SW 1271 (cell line): ENCODE measurements around the gene PRSS33.

Experiments
- DNase-seq, 2 experiments: peaks; one replicate each; lab custom pipeline; 2025; lab: John Stamatoyannopoulos, UW

The PRSS33 gene

DNA sequence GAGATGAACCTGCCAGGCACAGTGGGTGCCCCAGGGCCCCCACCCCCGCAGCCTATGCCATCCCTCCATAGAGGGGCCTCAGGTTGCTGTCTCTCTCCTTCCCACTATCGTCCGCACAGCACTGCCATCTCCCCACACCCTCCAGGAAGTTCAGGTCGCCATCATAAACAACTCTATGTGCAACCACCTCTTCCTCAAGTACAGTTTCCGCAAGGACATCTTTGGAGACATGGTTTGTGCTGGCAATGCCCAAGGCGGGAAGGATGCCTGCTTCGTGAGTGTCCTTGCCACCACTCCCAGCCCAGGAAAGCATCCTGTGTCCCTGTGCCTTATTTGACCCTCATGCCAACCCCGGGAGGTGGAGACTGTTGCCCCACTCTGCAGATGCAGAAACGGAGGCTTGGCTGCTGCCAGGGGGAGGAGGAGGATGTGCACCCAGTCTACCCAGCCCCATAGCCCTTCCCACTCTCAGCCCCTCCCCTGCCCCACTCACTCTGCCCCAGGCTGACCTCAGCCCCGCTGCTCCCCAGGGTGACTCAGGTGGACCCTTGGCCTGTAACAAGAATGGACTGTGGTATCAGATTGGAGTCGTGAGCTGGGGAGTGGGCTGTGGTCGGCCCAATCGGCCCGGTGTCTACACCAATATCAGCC lies 33.6 kb upstream of the PRSS33 start:
- no peak for DNase-seq

DNA sequence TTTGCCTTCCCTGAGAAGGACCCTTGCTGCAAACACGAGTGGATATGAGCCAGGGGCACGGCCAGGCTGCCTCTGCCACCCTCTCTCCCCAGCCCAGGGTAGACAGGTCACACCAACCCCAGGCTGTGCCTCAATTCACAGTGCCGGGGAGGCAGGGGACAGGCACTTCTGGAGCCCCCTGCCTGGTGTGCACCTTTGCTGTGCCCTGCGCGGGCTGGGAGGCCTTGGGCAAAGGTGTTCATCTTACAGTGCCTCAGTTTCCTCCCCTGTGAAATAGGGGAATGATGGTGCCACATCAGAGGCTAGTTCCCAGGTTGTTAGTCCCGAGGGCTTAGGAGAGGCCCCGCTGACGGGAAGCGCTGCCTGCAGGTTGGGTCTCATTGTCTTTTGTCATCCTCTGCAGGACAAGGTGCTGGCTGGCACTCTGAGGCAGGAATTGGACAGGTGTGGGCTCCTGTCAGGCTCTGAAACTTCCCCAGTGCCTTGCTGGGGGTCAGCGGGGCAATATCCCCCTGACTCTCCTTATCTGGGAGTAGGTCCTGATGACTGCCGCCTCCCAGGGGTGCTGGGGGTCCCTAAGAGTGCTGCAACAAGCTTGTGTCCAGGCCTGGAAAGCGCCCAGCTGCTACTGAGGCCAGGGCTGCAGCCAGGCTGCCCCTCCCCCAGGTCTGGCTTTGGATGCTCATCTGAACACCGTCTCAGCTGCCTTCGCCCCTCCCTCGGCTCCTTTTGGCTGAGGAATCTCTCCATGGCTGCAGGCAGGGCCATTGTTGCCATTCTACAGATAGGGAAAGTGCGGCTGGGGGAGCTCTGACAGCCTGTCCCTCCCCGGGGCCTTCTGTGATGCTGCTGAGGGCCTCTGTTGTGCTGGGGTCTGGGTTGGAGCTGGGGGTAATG lies 32.8 kb upstream of the PRSS33 start:
- DNase-seq: no peak

DNA sequence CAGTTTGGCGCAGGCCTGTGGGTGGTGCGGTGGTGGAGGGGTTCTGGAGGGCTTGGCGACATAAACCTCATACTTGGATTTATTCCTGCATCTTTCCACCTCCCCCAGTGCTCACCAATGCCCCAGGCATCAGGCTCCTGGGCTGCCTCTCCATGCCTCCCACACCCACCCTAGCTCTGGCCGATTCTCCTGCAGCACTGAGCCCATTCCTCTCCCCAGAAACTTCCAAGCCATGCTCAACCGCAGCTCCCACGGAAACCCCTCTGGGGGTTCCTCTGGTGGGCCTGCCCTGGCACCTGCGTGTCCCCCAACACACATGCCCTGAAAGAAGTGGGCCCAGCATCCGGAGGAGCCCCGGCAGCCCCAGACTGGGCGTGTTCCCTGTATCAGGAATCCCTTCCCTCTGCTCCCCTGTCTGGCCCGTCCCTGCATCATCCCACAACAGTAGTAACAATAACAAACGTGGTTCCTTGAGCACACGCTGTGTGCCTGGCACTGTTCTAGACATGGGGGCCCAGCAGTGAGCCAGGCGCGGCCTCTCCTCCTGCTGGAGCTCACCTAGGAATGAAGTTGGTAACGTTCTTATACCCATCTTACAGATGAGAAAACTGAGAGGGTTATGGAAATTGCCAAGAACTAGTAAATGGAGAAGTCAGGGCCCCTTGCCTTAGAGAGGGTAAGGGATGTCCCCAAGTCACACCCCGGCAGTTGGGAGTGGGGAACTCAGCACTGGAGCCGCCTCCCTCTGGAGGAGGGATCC lies 32.0 kb upstream of the PRSS33 start:
- DNase-seq: no peak

DNA sequence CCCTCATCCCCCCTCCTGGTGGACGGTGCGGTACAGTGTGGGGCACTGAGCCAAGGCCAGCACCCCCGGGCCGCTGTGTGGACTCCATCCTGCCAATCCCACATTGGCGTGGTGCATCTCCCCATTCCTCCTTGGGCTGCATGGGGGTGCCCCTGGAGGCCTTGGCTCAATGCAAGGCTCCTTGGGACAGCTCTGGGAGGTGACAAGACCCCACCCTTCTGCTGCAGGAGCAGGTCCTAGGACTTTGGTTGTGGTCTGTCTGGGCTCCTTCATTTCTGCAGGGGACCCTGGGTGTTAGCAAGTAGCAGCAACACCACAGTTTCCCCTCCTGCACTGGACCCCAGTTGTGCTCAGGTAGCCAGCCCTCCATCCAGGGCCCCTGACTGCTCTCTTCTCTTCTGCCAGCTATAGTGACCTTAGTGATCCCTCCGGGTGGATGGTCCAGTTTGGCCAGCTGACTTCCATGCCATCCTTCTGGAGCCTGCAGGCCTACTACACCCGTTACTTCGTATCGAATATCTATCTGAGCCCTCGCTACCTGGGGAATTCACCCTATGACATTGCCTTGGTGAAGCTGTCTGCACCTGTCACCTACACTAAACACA lies 31.0 kb upstream of the PRSS33 start:
- DNase-seq: no peak

DNA sequence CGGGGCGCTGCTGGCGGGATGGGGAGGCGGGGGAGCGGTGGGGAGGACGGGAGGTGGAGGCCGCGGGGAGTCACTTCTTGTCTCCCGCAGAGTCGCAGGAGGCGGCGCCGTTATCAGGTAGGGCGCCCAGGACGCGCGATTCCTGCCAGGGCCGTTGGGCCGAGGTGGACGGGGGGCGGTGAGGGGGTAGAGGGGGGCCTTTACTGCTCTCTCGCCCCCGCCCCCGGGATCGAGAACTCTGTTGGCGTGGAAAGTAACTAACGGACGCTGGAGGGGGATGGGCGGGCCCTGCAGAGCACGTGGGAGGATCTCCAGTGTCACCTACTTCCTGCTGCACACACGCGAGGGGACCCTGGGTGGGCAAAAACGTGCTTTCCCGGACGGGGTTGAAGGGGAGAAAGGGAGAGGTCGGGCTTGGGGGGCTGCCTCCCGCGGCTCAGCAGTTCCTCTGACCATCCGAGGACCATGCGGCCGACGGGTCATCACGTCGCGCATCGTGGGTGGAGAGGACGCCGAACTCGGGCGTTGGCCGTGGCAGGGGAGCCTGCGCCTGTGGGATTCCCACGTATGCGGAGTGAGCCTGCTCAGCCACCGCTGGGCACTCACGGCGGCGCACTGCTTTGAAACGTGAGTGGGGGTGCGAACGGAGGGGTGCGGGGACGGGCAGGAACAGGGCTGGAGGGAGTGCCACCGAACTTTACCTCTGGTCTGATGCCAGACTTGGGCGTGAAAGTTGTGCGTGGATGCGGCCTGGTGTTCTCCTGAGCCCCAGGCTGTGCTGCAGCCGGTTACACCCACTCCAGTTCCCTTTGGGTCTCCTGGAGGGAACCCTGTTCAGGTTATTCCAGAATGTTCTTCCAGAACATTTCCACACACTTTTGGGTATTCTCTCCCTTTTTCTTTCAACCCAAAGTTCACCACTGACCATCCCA lies 30.2 kb upstream of the PRSS33 start:
- no peak for DNase-seq

DNA sequence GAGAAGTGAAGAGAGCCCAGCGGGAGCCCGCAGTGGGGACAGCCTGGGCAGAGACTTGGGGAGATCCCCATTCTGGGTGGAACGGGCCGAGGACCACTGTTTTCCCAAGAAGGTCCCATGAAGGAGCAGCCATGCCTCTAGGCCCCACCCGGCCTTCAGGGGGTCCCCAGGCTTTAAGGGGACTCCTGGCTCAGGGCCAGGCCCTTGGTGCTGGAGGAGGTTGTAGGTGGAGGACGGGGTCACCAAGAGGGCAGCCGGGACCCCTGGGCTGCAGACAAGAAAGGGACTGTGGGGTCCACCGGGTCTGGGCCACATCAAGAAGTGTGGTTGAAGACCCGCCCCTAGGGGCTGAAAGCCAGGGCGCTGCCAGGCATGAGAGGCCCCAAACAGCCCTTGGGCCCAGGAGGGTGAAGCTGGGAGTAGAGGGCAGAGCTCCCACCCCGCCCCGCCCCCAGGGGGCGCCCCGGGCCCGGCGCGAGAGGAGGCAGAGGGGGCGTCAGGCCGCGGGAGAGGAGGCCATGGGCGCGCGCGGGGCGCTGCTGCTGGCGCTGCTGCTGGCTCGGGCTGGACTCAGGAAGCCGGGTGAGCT lies 29.5 kb upstream of the PRSS33 start, which contains the start of gene PRSS21:
Gene PRSS21, plus strand, starts transcription at position 487 of the 589 bp plus-strand sequence. Its CDS starts 32 bp downstream, at position 519.
- no peak for DNase-seq

DNA sequence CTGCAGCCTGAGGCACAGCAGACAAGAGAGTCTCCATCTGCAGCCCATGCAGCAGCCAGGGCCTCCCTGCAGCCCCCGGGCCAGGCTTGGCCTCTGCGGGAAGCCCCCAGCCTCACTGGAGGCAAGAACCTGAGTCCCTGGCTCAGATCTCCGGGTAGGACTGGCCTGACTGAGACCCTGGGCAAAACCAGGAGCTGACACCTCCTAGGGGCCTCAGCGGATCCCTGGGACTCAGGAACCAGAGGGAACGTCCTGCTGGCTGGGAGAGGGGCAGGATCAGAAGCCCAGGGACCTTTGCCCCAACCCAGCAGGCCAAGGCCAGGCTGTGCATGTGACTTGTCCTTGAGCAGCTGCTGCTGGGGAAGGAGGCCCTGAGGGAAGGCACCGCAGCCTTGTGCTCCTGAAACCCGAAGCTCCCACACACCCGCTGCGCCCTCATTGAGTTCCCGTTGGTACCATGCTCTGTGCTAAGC lies 28.0 kb upstream of the PRSS33 start:
- DNase-seq: no peak

DNA sequence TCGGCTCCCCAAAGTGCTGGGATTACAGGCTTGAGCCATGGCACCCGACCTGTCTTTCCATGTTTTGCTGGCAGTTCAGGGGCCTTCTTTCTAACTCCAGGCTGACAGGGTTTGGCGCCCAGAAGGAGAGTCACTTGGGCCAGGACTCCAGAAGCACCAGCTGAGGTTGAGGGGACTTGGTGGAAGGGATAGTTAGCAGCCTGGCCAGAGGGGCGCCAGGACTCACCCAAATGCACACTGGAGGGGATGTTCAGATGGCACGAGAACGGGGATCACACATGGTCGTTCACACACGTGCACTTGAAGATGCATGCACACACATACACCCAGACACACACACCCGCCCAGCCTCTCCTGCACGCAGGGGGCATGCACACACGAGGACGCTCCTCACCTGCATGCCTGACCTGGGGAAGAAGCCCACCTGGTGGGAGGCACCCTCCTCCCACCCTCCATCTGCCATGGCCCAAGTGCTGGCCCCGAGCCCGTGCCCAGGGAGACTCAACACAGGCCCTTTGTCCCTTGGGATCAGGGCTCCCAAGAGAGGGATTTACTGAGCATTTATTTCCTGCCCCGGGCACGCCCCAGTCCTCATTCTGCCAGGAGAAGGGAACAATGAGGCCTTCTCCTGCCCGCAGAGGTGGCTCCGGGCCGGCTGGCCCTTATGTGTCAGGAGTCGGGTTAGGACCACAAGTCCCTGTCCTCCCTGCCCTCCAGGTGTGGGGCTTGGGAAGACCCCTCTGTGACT lies 27.4 kb upstream of the PRSS33 start:
- DNase-seq: no peak

DNA sequence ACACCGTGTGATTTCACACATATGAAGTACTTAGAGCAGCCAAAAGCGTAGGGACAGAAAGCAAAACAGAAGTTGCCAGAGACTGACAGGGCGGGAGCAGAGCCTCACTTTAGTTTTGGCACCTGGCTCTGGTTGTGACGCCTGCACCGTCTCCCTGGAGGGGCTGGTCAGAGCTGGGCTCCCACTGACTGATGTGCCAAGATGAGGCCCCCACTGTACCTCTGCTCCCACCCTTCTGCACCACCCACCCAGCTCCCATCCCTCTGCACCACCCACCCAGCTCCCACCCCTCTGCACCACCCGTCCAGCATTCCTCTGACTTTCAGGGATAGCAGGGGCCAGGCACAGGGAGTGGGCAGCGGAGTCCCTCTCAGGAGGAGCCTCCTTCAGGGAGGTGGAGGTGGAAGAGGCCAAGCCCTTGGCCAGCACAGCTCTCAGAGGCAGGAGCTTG lies 26.4 kb upstream of the PRSS33 start:
- DNase-seq: no peak

DNA sequence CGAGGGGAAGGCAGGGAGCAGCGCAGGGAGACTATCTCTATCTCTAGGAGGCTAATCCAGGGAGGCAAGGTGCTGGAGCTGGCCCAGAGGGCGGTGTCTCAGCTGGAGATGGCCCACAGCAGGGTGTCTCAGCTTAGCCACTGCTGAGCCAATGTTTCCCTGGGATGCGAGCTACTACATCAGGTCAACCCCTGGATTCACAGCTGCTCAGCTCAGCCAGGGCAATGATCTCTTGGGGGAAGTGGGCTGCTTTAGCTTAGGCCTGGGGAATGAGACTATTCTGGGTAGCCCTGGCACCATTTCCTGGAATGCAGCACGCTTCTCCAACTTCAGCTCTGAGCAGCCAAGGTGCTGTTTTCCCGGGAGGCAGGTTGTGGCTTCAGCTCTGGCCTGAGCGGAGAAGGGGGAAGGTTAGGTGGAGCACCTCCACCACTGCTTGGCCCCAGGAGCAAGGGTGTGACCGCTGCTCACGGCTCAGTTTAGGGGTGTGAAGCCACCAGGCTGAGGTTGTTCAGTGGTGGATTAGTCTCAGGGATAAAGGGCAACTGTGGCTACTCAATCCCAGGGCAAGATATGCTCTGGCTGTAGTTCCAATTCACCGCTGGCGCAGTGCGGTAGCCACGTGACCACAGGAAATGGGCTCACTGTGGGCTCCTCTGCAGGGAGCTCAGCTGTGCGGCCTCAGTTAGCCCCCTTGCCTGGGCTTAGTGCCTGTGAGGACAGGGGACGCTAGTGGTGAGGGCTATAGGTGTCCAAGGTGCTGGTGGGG lies 24.5 kb upstream of the PRSS33 start:
- no peak for DNase-seq

DNA sequence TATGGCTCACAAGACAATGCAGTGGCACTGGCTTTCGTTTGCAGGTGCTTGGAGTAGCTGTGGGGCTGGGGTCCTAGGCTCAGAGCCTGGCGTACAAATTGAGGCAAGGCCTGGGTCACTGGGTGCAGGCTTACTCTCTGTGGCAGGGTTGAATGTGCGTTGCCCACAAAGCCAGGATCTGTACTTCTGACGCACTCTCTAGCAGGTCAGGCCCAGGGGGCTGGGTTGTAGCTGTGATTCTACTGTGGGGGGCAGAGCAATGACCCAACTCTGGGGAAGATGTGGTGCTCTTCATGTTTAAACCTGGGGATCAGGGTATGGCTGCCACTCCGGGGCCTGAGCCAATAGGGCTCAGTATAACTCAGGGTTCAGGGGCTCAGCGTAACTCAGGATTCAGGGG lies 23.3 kb upstream of the PRSS33 start:
- DNase-seq: no peak

DNA sequence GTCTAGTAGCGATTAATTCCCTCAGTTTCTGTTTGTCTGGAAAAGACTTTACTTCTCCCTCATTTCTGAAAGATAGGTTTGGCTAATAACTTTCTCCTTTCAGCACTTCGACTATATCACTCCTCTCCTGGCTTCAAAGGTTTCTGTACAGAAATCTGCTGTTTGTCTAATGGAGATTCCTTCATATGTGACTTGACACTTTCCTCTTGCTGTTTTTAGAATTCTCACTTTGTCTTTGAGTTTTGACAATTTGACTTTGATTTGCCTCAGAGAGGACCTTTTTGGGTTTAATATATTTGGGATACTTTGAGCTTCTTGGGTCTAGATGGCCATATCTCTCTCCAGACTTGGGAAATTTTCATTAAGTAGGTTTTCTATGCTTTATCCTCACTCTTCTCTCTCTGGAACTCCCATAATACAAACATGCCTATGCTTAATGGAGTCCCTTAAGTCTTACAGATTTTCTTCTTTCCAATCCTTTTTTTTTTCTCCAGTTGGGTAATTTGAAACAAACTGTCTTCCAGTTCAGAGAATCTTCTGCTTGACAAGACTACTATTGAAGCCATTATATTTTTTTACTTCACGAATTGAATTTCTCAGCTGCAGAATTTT lies 21.9 kb upstream of the PRSS33 start:
- DNase-seq: no peak

DNA sequence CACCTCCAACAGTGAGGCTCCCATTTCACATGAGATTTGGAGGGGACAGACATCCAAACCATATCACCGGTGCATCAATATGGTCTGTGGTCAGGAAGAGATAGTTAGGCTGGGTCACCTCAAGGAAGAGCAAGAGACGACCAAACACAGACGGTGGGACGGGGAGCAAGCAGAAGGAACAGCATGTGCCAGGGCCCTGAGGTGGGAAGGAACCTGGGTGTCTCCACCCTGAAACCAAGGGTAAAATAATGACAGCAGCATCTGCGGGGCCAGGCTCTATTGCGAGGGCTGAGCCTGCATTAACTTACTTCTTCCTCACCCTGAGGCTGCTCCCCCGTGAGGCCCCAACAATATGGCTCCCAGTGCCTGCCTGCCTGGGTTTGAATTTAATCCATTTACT lies 20.8 kb upstream of the PRSS33 start:
- DNase-seq: no peak

DNA sequence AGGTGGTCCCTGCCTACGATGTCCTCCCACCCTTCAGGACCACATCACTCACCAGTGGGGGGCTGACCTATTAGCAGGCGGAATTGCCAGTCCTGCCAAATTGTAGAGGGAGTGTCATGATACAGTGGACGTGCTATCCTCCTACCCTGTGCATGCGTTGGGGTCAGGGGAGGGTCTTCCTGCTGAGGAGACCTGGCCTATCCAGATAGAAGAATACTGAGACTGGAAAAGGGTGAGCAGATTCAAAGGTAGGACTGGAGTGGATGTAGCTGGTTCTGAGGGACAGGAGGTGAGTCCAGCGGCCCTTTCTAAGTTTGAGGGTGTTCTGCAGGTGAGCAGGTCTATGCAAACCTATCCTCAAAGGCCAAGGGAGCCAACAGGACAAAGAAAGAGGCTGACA lies 18.9 kb upstream of the PRSS33 start:
- no peak for DNase-seq

DNA sequence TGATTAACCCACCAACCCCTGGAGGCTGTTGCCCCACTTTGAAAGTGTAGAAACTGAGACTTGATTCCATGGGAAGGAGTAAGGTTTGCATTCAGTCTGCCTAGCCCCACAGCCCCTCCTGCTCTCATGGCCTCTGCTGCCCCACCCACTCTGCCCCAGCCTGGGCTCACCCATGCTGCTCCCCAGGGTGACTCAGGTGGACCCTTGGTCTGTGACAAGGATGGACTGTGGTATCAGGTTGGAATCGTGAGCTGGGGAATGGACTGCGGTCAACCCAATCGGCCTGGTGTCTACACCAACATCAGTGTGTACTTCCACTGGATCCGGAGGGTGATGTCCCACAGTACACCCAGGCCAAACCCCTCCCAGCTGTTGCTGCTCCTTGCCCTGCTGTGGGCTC lies 17.4 kb upstream of the PRSS33 start:
- DNase-seq: no peak

DNA sequence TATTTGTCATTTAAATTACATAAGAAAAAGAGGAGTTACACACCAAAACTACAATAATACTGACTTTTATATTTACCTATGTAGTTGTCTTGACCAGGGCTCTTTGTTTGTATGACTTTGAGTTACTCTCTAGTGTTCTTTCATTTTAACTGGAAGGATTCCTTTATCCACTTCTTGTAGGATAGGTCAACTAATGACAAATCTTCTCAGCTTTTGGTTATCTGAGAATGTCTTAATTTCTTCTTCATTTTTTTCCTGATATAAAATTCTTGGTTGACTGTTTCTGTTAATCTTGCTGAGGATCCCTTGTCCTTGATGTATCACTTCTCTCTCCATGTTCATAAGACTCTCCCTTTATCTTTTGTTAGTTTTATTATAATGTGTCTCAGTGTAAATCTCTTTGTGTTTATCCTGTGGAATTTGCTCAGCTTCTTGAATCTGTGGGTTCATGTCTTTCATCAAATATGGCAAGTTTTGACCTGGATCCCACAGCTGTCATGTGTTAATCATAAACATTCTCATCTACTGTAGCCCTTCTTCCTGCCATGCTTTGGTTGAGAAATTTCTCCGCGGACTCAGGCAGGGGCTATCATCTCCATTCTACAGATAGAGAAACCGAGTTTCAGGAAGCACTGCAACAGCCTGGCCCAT lies 16.3 kb upstream of the PRSS33 start:
- no peak for DNase-seq

DNA sequence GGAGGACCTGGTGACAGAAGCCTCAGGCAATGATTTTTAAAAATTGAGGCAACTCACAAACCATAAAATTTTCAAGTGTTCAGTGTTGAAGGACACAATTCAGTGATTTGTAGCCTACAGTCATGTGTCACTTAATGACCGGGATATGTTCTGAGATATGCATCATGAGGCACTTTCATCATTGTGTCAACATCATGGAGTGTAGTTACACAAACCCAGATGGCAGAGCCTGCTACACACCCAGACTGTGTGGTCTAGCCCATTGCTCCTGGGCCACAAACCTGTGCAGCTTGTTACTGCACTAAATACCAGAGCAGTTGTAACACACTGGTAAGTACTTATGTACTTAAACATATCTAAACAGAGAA lies 12.5 kb upstream of the PRSS33 start:
- DNase-seq: no peak

DNA sequence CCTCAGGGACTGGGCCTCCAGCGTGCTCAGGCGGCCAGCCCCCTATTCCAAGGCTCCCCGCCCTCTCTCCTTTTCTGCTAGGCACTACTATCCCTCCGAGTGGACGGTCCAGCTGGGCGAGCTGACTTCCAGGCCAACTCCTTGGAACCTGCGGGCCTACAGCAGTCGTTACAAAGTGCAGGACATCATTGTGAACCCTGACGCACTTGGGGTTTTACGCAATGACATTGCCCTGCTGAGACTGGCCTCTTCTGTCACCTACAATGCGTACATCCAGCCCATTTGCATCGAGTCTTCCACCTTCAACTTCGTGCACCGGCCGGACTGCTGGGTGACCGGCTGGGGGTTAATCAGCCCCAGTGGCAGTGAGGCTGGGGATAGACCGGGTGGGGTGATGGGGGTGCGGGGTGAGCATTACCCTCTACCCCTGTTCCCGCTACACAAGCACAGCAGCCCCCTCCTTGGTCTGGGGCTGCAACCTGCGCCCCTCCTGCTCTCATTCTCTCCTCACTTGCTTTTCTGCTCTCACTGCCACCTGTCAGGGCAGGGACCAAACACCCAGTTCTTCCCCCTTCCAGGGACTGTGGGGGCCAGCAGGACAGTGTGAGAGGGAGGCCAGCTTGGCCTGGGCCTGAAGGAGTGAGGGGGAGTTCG lies 12.0 kb upstream of the PRSS33 start:
- DNase-seq: no peak
